Lower lobe of right lung (tissue), 2 donors: ENCODE data around the gene MGST3. TPM values are rescaled to one million over a fixed set of nuclear protein-coding genes. Genes with fewer than 3 reads are reported as not detected.
A peak's percentile ranks its signal among the peaks of the same experiment; 100 is the strongest.

Experiments
- ATAC-seq, 2 donors: fragments of 200-7000 bp; cut with Tn5 transposase; one replicate each; pipeline ENCODE4 v1.9.1; 2020 to 2022; ENCODE audit warnings: mild to moderate bottlenecking in 2 of 2, moderate library complexity in 2 of 2
- DNase-seq: peaks from one replicate; pipeline ENCODE4 v3.0.0-alpha.2; 2020
- H3K27ac ChIP-seq: fragments of 200-600 bp; one replicate; pipeline ENCODE4 v1.8.0; 2022
- H3K27me3 ChIP-seq: fragments of 200-600 bp; one replicate; pipeline ENCODE4 v1.8.0; 2022; ENCODE audit warnings: low read depth
- H3K36me3 ChIP-seq: fragments of 200-600 bp; one replicate; pipeline ENCODE4 v1.8.0; 2022; ENCODE audit warnings: mild to moderate bottlenecking
- H3K4me1 ChIP-seq: fragments of 200-600 bp; one replicate; pipeline ENCODE4 v1.8.0; 2022
- H3K4me3 ChIP-seq: fragments of 200-600 bp; one replicate; pipeline ENCODE4 v1.8.0; 2022; ENCODE audit warnings: mild to moderate bottlenecking
- H3K9me3 ChIP-seq: fragments of 200-600 bp; one replicate; pipeline ENCODE4 v1.8.0; 2022
- CTCF ChIP-seq: fragments of 200-600 bp; IDR thresholded peaks from one replicate; pipeline ENCODE4 v1.8.0; 2022; ENCODE audit warnings: antibody characterized with exemption, mild to moderate bottlenecking
- intact Hi-C: fragments of 100-400 bp; cut with DNase I; formaldehyde crosslinking; loops from one replicate; pipeline ENCODE4 v1.11.0; 2022
- total RNA-seq: library from RNA; stranded (reverse); fragmentation: NEBNext Ultra II Directional; extraction: Animal tissue kit (Norgen Biotek cat#: 25700); gene quantifications from one replicate; pipeline ENCODE4 v1.2.1, GENCODE V29; 2021
- donor health status: DM: no; HTN: yes; CAD: no; lungs with severe emphysema.

The MGST3 gene
- total RNA-seq, 1 donor from 2014 or later: 216 TPM

GRCh38 chr1:165641231-165641987 is 10.4 kb downstream of the MGST3 start:
- no peak for DNase-seq
- Histone ChIP-seq H3K9me3 (no peaks in the 10 kb centered on the region), H3K27me3 (no peaks in the 10 kb centered on the region), H3K27ac (no peak overlapping the region), H3K36me3 (peaks cover 7% of the 10 kb centered on the region), H3K4me3 (no peak overlapping the region), H3K4me1 (peaks cover 69% of the 10 kb centered on the region)
- intact Hi-C loops: no loop called here
- no peak for TF ChIP-seq CTCF
- no peak for ATAC-seq

DNA sequence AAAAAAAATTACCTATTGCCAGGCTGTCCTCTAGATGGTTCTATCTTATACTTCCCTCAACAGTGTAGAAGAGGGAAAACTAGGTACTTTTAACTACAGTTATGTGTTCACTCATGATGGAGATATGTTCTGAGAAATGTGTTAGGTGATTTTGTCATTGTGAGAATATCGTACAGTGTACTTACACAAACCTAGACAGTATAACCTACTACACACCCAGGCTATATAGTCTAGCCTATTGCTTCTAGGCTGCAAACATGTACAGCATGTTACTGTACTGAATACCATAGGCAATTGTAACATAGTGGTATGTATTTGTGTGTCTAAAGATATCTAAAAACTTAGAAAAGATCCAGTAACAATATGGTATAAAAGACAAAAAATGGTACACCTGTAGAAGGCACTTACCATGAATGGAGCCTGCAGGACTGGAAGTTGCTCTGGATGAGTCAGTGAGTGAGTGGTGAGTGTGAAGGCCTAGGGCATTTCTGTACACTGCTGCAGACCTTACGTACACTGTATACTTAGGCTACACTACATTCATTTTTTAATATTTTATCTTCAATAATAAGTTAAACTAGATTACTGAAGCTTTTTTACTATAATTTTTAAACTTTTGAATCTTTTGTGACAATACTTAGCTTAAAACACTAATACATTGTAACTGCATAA is 13.2 kb downstream of the MGST3 start:
- peaks cover 10% of the 10 kb centered on the region for H3K36me3 ChIP-seq
- ATAC-seq: no peak
- H3K4me1 ChIP-seq: peaks cover 48% of the 10 kb centered on the region
- no peak overlapping the region for H3K4me3 ChIP-seq
- H3K9me3 ChIP-seq: no peaks in the 10 kb centered on the region
- H3K27ac ChIP-seq: no peak overlapping the region
- H3K27me3 ChIP-seq: no peaks in the 10 kb centered on the region
- no peak for TF ChIP-seq CTCF
- intact Hi-C loops: no loop called here
- no peak for DNase-seq

- ATAC-seq (peak; percentile 53 to 61), DNase-seq (no peak)
- no peaks in the 10 kb centered on the region for H3K9me3 ChIP-seq
- intact Hi-C loops: no loop called here
- no peak overlapping the region for H3K4me3 ChIP-seq
- H3K27ac ChIP-seq: no peak overlapping the region
- no peaks in the 10 kb centered on the region for H3K27me3 ChIP-seq
- no peak for TF ChIP-seq CTCF
- peaks cover 20% of the 10 kb centered on the region for H3K36me3 ChIP-seq
- peaks cover 44% of the 10 kb centered on the region for H3K4me1 ChIP-seq
Observed at GRCh38 chr1:165645654-165646366, 14.8 kb downstream of the MGST3 start.

DNA sequence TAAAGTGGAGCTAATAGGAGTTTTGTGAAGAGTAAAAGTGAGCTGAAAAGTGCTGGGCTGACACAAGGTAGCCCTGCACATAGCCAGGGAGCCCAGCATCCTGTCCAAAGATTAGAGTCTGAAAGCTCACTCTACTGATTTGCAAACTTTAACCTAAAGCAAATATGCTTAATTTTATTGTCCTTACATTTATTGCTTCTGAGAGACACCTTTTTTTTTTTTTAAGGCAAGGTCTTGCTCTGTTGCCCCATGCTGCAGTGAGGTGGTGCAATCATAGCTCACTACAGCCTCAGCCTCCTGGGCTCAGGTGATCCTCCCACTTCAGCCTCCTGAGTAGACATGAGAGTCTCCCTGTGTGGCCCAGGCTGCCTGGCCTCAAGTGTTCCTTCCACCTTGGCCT is 16.5 kb downstream of the MGST3 start:
- H3K4me1 ChIP-seq: peaks cover 28% of the 10 kb centered on the region
- DNase-seq (no peak), ATAC-seq (no peak)
- intact Hi-C loops: no loop called here
- no peaks in the 10 kb centered on the region for H3K27me3 ChIP-seq
- TF ChIP-seq CTCF: no peak
- no peak overlapping the region for H3K27ac ChIP-seq
- peaks cover 37% of the 10 kb centered on the region for H3K36me3 ChIP-seq
- no peak overlapping the region for H3K4me3 ChIP-seq
- H3K9me3 ChIP-seq: no peaks in the 10 kb centered on the region

DNA sequence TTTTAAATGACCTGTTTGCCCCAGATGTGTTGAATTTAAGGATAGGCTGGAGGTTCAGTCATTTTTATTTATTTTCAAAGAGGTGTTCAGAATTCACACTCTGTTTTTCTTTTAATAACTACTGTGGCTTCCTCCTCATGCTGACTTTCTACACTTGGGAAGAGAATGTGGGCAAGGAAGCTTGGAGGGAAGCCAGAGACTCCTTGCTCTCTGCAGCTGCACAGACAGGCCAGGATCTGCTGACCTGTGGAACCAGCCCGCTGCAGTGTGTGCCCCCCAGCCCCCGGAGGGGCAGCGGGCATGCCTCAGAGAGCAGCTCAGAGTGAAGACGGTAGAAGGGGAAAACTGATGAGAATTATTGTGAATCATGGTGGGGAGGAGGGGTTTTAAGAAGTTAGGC is 16.9 kb downstream of the MGST3 start:
- no peaks in the 10 kb centered on the region for H3K27me3 ChIP-seq
- H3K36me3 ChIP-seq: peaks cover 41% of the 10 kb centered on the region
- TF ChIP-seq CTCF: no peak
- H3K27ac ChIP-seq: no peak overlapping the region
- ATAC-seq: no peak
- no peak for DNase-seq
- intact Hi-C loops: no loop called here
- H3K9me3 ChIP-seq: no peaks in the 10 kb centered on the region
- no peak overlapping the region for H3K4me3 ChIP-seq
- H3K4me1 ChIP-seq: peaks cover 23% of the 10 kb centered on the region
